Measurements from ENCODE around the gene BOD1L1. TPM values are rescaled to one million over a fixed set of nuclear protein-coding genes. Genes with fewer than 3 reads are reported as not detected.

Gene BOD1L1
- total RNA-seq, 1 donor: 27.5 TPM

GRCh38 chr4:13555325-13555724 lies 72.2 kb downstream of the BOD1L1 start:
- H4K20me1 ChIP-seq (ENCODE audit: insufficient read depth, low read length): no peaks in the 10 kb centered on the region
- no peak for DNase-seq (ENCODE audit: insufficient read length, low spot score, missing footprints)

GRCh38 chr4:13553081-13553480 lies 74.4 kb downstream of the BOD1L1 start:
- Histone ChIP-seq H2AFZ (ENCODE audit: low read length) (no peak overlapping the region), H3K4me1 (ENCODE audit: insufficient read depth, low read length) (peaks cover 13% of the 10 kb centered on the region), H3K4me3 (ENCODE audit: insufficient read depth, low read length) (no peak overlapping the region), H3K9me3 (ENCODE audit: low read depth, low read length) (no peaks in the 10 kb centered on the region), H3K27ac (ENCODE audit: low read depth, low read length) (no peak overlapping the region), H3K4me2 (ENCODE audit: insufficient read depth, low read length) (no peak overlapping the region), H4K20me1 (ENCODE audit: insufficient read depth, low read length) (no peaks in the 10 kb centered on the region), H3K27me3 (ENCODE audit: insufficient read depth, low read length) (peaks cover 10% of the 10 kb centered on the region), H3K36me3 (ENCODE audit: insufficient read depth, low read length) (no peaks in the 10 kb centered on the region), H3K79me2 (ENCODE audit: insufficient read depth, low read length) (no peaks in the 10 kb centered on the region)
- no peak for DNase-seq (ENCODE audit: insufficient read length, low spot score, missing footprints)
- TF ChIP-seq CTCF (IDR thresholded peaks at IDR 0.05; ENCODE audit: extremely low read depth, low read depth, low read length): no peak

More at GRCh38 chr4:13555325-13555724, 72.2 kb downstream of the BOD1L1 start:
- H3K4me3 ChIP-seq (ENCODE audit: insufficient read depth, low read length): no peak overlapping the region
- no peaks in the 10 kb centered on the region for H3K9me3 ChIP-seq (ENCODE audit: low read depth, low read length)
- TF ChIP-seq CTCF (IDR thresholded peaks at IDR 0.05; ENCODE audit: extremely low read depth, low read depth, low read length): no peak
- H2AFZ ChIP-seq (ENCODE audit: low read length): no peak overlapping the region
- no peak overlapping the region for H3K27ac ChIP-seq (ENCODE audit: low read depth, low read length)
- H3K79me2 ChIP-seq (ENCODE audit: insufficient read depth, low read length): no peaks in the 10 kb centered on the region
- H3K27me3 ChIP-seq (ENCODE audit: insufficient read depth, low read length): no peaks in the 10 kb centered on the region
- H3K36me3 ChIP-seq (ENCODE audit: insufficient read depth, low read length): no peaks in the 10 kb centered on the region
- no peak overlapping the region for H3K4me2 ChIP-seq (ENCODE audit: insufficient read depth, low read length)
- peaks cover 11% of the 10 kb centered on the region for H3K4me1 ChIP-seq (ENCODE audit: insufficient read depth, low read length)

GRCh38 chr4:13548984-13549546 lies 78.5 kb downstream of the BOD1L1 start:
- Histone ChIP-seq H3K9me3 (ENCODE audit: low read depth, low read length) (no peaks in the 10 kb centered on the region), H2AFZ (ENCODE audit: low read length) (peak overlapping the region; percentile 98), H3K36me3 (ENCODE audit: insufficient read depth, low read length) (no peaks in the 10 kb centered on the region), H4K20me1 (ENCODE audit: insufficient read depth, low read length) (no peaks in the 10 kb centered on the region), H3K79me2 (ENCODE audit: insufficient read depth, low read length) (no peaks in the 10 kb centered on the region), H3K27ac (ENCODE audit: low read depth, low read length) (no peak overlapping the region), H3K27me3 (ENCODE audit: insufficient read depth, low read length) (peaks cover 33% of the 10 kb centered on the region), H3K4me2 (ENCODE audit: insufficient read depth, low read length) (peak overlapping the region; percentile 97), H3K4me1 (ENCODE audit: insufficient read depth, low read length) (peaks cover 24% of the 10 kb centered on the region), H3K4me3 (ENCODE audit: insufficient read depth, low read length) (peak overlapping the region; percentile 81)
- DNase-seq (ENCODE audit: insufficient read length, low spot score, missing footprints): peak; percentile 98
- TF ChIP-seq CTCF (IDR thresholded peaks at IDR 0.05; ENCODE audit: extremely low read depth, low read depth, low read length): peak; percentile 92

GRCh38 chr4:13548059-13548983 lies 79.2 kb downstream of the BOD1L1 start:
- peak overlapping the region; percentile 97 for H3K4me2 ChIP-seq (ENCODE audit: insufficient read depth, low read length)
- H4K20me1 ChIP-seq (ENCODE audit: insufficient read depth, low read length): no peaks in the 10 kb centered on the region
- peak overlapping the region; percentile 81 for H3K4me3 ChIP-seq (ENCODE audit: insufficient read depth, low read length)
- TF ChIP-seq CTCF (IDR thresholded peaks at IDR 0.05; ENCODE audit: extremely low read depth, low read depth, low read length): no peak
- no peaks in the 10 kb centered on the region for H3K9me3 ChIP-seq (ENCODE audit: low read depth, low read length)
- H3K36me3 ChIP-seq (ENCODE audit: insufficient read depth, low read length): no peaks in the 10 kb centered on the region
- peaks cover 35% of the 10 kb centered on the region for H3K27me3 ChIP-seq (ENCODE audit: insufficient read depth, low read length)
- H2AFZ ChIP-seq (ENCODE audit: low read length): peak overlapping the region; percentile 98
- peak; percentile 86 for DNase-seq (ENCODE audit: insufficient read length, low spot score, missing footprints)
- H3K4me1 ChIP-seq (ENCODE audit: insufficient read depth, low read length): peaks cover 24% of the 10 kb centered on the region
- H3K79me2 ChIP-seq (ENCODE audit: insufficient read depth, low read length): no peaks in the 10 kb centered on the region
- no peak overlapping the region for H3K27ac ChIP-seq (ENCODE audit: low read depth, low read length)
